Stimulated activated naive B cell treated with anti-CD40 and anti-IgM and Interleukin-4, amounts not matched to agents 10 μg/mL and 1 μg/mL and 100 μg/mL, for 72 hours (primary cell): ENCODE results near the gene GSX2.

ENCODE experiments used
- ATAC-seq, 2 donors: fragments of 150-1000 bp; cut with Tn5 transposase; replicated peaks; 2 replicates each; pipeline ENCODE4 v1.10.0; 2021; ENCODE audit warnings: moderate library complexity in 1 of 2
- DNase-seq: peaks from one replicate; pipeline ENCODE4 v3.0.0; 2021
- H3K27ac Mint-ChIP-seq: one replicate; pipeline ENCODE4 v1.8.0; 2022; ENCODE audit warnings: mild to moderate bottlenecking, mixed read lengths
- H3K27me3 Mint-ChIP-seq, 2 donors: one replicate each; pipeline ENCODE4 v1.8.0; 2022; ENCODE audit warnings: mixed read lengths in 2 of 2
- H3K36me3 Mint-ChIP-seq, 2 donors: one replicate each; pipeline ENCODE4 v1.8.0; 2022; ENCODE audit warnings: mixed read lengths in 2 of 2, mild to moderate bottlenecking in 1 of 2
- H3K4me1 Mint-ChIP-seq, 2 donors: one replicate each; pipeline ENCODE4 v1.8.0; 2022; ENCODE audit warnings: mixed read lengths in 2 of 2, mild to moderate bottlenecking in 1 of 2
- H3K4me3 Mint-ChIP-seq, 2 donors: one replicate each; pipeline ENCODE4 v1.8.0; 2022; ENCODE audit warnings: mild to moderate bottlenecking in 2 of 2, mixed read lengths in 2 of 2, moderate library complexity in 1 of 2
- H3K9me3 Mint-ChIP-seq, 2 donors: one replicate each; pipeline ENCODE4 v1.8.0; 2022; ENCODE audit warnings: mixed read lengths in 2 of 2, mild to moderate bottlenecking in 1 of 2

GSX2 gene

DNA sequence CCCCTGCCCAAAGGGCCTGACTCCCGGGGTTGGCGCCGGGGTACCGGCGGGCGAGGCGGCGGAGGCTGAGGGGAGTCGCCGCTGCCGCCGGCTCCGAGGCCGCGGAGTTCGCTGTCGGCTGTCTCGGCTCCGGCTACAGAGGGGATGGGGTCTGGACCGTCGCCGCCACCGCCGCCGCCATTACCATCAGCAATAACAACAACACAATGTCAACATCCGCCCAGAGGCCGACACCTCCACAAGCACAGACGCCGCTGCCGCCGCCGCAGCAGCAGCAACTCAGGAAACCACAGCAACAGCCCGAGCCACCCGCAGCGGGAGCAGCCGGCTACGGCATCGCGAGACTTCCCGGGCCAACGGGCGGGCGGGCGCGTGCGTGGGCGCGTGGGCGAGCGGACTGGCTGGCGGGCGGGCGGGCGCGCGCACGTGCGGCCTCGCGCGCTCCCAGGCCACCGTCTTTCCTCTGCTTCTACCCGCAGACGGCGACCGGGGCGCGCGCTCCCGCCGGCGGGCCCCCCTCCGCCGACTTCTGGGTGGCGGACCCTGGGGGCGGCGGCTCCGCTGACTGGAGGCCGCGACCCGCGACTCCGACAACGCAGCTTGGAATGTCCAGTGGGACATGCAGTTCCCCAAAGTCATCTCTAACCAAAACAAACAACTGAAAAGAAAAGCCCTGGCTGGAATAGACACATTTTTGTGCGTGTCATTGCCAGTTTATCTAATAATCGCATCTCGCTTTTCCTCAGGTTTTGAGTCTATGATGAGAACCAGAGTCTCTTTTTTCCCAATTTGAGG is 35.4 kb upstream of the GSX2 start, which contains the start of gene CHIC2:
TSS of gene CHIC2 (minus strand) at position 289 of the 795 bp plus-strand sequence. CDS start 305 bp downstream, outside the sequence.
- ATAC-seq = peak; percentile 94 to 95
- Mint-ChIP-seq H3K9me3 (no peaks in the 10 kb centered on the region), H3K4me1 (peaks cover 16 to 40% of the 10 kb centered on the region in 2 donors), H3K27me3 (no peaks in the 10 kb centered on the region), H3K4me3 (peak within 1 kb of the TSS; percentile 90 to 93), H3K36me3 (peaks cover 0 to 5% of the 10 kb centered on the region in 2 donors), H3K27ac (peak within 1 kb of the TSS; percentile 96)
- DNase-seq = peak; percentile 95

- Mint-ChIP-seq H3K4me3 (peak overlapping the region; percentile 90 to 93), H3K4me1 (peaks cover 12 to 34% of the 10 kb centered on the region in 2 donors), H3K36me3 (no peaks in the 10 kb centered on the region), H3K9me3 (no peaks in the 10 kb centered on the region), H3K27ac (peak overlapping the region; percentile 20), H3K27me3 (peaks cover 4 to 7% of the 10 kb centered on the region in 2 donors)
- no peak for DNase-seq
- no peak for ATAC-seq
Measured at GRCh38 chr4:54065282-54066087, 34.5 kb upstream of the GSX2 start.

DNA sequence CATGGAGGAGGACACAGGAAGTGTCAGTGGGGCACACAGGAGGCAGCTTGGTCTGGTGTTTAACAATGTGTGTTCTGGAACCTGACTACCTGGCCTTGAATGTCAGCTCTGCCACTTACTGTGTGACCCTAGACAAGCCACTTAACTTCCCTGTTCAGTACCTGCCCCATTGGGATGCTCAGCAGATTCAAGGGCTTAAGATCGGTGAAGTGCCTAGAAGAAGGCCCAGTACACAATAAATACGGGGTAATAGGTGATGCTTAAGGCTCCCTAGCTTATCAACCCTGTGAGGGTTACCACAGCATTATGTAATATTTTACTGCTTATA is 33.9 kb upstream of the GSX2 start:
- DNase-seq (no peak), ATAC-seq (no peak)
- H3K36me3 Mint-ChIP-seq = no peaks in the 10 kb centered on the region
- no peak overlapping the region for H3K27ac Mint-ChIP-seq
- H3K4me3 Mint-ChIP-seq = no peak overlapping the region
- no peaks in the 10 kb centered on the region for H3K9me3 Mint-ChIP-seq
- H3K4me1 Mint-ChIP-seq = peaks cover 12 to 34% of the 10 kb centered on the region in 2 donors
- H3K27me3 Mint-ChIP-seq = peaks cover 4 to 7% of the 10 kb centered on the region in 2 donors

- peaks cover 12 to 31% of the 10 kb centered on the region in 2 donors for H3K4me1 Mint-ChIP-seq
- ATAC-seq (no peak), DNase-seq (no peak)
- no peaks in the 10 kb centered on the region for H3K9me3 Mint-ChIP-seq
- peaks cover 4 to 7% of the 10 kb centered on the region in 2 donors for H3K27me3 Mint-ChIP-seq
- no peak overlapping the region for H3K4me3 Mint-ChIP-seq
- H3K36me3 Mint-ChIP-seq = no peaks in the 10 kb centered on the region
- H3K27ac Mint-ChIP-seq = no peak overlapping the region
Measured at GRCh38 chr4:54066718-54067129, 33.2 kb upstream of the GSX2 start.

- H3K4me1 Mint-ChIP-seq = peaks cover 12 to 27% of the 10 kb centered on the region in 2 donors
- H3K36me3 Mint-ChIP-seq = no peaks in the 10 kb centered on the region
- H3K9me3 Mint-ChIP-seq = no peaks in the 10 kb centered on the region
- H3K27ac Mint-ChIP-seq = no peak overlapping the region
- ATAC-seq (no peak), DNase-seq (no peak)
- H3K4me3 Mint-ChIP-seq = no peak overlapping the region
- H3K27me3 Mint-ChIP-seq = peaks cover 4 to 7% of the 10 kb centered on the region in 2 donors
Measured at GRCh38 chr4:54067166-54067565, 32.8 kb upstream of the GSX2 start.

DNA sequence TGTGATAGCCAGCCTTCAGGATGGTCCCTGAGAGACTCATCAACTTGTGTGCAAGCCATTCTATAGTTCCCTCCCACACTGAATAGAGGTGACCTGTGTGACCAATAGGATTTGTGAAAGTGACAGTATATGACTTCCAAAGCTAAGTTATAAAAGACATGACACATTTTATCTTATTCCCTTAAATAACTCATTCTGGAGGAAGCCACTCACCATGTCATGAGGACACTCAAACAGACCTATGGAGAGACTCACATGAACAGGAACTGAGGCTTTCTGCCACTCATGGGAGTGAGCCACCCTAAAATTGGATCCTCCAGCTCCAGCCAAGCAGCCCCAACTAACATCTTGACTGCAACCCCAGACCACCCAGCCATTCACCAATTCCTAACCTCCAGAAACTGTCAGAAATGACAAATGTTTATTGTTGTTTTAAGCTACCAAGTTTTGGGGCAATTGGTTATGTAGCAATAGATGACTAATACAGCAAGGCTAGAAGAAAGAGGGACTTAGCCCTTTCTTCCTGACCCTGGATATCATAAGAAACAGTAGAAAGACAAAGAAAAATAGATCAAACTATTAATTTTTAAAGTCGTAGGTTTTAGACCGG is 26.6 kb upstream of the GSX2 start:
- Mint-ChIP-seq H3K36me3 (no peaks in the 10 kb centered on the region), H3K4me1 (no peaks in the 10 kb centered on the region), H3K27ac (no peak overlapping the region), H3K9me3 (no peaks in the 10 kb centered on the region), H3K27me3 (peaks cover 10 to 14% of the 10 kb centered on the region in 2 donors), H3K4me3 (no peak overlapping the region)
- ATAC-seq (no peak), DNase-seq (no peak)

- Mint-ChIP-seq H3K27me3 (peaks cover 14% of the 10 kb centered on the region in 2 donors), H3K4me1 (no peaks in the 10 kb centered on the region), H3K36me3 (no peaks in the 10 kb centered on the region), H3K9me3 (no peaks in the 10 kb centered on the region), H3K27ac (no peak overlapping the region), H3K4me3 (no peak overlapping the region)
- DNase-seq (no peak), ATAC-seq (no peak)
Measured at GRCh38 chr4:54074381-54074780, 25.6 kb upstream of the GSX2 start.

DNA sequence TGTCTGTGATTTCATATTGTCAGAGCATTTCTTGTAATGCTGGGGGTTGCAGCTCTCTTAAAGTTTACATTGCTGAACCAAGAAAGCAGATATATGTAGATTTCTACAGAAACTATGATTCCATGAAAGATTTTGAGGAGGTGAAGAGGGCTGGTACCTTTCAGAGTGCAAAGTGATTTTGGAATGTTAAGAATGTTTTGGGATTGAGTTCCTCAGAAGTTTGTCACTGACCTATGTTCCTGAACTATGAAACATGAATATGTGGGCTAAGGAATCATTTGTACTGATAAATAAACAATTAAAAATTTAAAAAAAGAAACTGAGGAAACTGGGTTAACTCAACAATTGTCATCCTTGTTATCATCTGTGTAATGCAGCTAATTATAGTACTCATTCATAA is 23.3 kb upstream of the GSX2 start:
- no peak for DNase-seq
- H3K4me1 Mint-ChIP-seq = no peaks in the 10 kb centered on the region
- no peaks in the 10 kb centered on the region for H3K36me3 Mint-ChIP-seq

DNA sequence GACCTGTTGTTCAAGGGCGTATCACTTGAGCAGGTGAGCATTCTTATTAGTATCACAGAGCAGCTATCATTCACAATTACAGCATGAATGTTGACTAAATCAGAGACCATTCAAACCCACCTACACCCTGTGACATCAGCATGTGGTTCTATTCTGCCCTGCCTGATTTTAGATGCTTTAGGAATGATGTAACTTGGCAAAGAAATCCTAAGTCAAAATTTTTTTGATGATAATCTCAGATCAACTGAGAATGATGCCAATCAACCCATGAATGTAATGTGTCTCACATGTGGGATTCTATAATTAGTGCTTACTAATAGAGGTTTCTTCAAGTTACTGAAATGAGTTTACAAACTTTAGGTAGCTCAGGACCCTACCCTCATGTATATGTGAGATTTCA is 22.2 kb upstream of the GSX2 start:
- Mint-ChIP-seq H3K36me3 (no peaks in the 10 kb centered on the region), H3K9me3 (peaks cover 0 to 2% of the 10 kb centered on the region in 2 donors), H3K4me1 (no peaks in the 10 kb centered on the region), H3K27me3 (peaks cover 14% of the 10 kb centered on the region in 2 donors), H3K27ac (no peak overlapping the region), H3K4me3 (no peak overlapping the region)
- ATAC-seq (no peak), DNase-seq (no peak)

More for the DNA sequence above, 23.3 kb upstream of the GSX2 start:
- Mint-ChIP-seq H3K9me3 (peaks cover 0 to 2% of the 10 kb centered on the region in 2 donors), H3K27ac (no peak overlapping the region), H3K27me3 (peaks cover 14 to 17% of the 10 kb centered on the region in 2 donors), H3K4me3 (no peak overlapping the region)
- ATAC-seq = no peak

GRCh38 chr4:54082168-54082567 is 17.8 kb upstream of the GSX2 start:
- no peak overlapping the region for H3K27ac Mint-ChIP-seq
- DNase-seq = no peak
- H3K4me1 Mint-ChIP-seq = no peaks in the 10 kb centered on the region
- no peaks in the 10 kb centered on the region for H3K36me3 Mint-ChIP-seq
- ATAC-seq = no peak
- H3K27me3 Mint-ChIP-seq = peaks cover 26 to 35% of the 10 kb centered on the region in 2 donors
- no peak overlapping the region for H3K4me3 Mint-ChIP-seq
- H3K9me3 Mint-ChIP-seq = peaks cover 0 to 2% of the 10 kb centered on the region in 2 donors

DNA sequence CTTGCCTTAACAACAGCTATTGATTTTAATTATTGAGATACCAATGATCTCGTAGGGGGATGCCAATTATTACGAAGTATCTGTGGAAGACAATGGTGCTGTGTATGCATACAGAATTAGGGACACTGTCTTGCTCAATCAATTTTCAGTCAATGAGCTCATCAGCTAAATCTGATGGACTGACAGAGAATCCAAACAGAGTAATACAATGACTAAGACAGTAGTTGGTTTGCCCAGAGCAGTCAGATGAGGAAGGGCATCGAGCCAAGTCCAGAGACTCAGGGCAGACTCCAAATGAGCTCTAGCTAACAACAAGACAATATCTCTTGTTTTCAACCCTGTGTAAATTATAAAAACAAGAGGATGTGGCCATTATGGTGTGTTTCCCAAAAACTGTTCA is 14.7 kb upstream of the GSX2 start:
- DNase-seq = no peak
- ATAC-seq = no peak
- no peak overlapping the region for H3K4me3 Mint-ChIP-seq
- H3K9me3 Mint-ChIP-seq = peaks cover 0 to 3% of the 10 kb centered on the region in 2 donors
- H3K4me1 Mint-ChIP-seq = no peaks in the 10 kb centered on the region
- H3K27ac Mint-ChIP-seq = no peak overlapping the region
- peaks cover 24 to 38% of the 10 kb centered on the region in 2 donors for H3K27me3 Mint-ChIP-seq
- H3K36me3 Mint-ChIP-seq = no peaks in the 10 kb centered on the region

DNA sequence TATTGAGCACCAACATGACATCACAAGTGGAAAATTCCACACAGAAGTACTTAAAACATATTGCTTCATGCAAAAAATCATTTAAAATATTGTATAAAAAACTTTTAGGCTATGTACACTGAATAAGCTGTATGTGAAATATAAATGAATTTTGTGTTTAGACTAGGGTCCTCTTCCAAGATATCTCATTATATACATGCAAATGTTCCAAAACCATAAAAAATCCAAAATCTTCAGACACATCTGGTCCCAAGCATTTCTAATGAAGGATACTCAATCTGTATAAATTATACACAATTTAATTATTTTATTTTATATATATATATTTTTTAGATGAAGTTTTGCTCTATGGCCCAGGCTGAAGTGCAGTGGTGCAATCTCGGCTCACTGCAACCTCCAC is 10.1 kb upstream of the GSX2 start:
- DNase-seq (no peak), ATAC-seq (no peak)
- H3K27ac Mint-ChIP-seq = no peak overlapping the region
- peaks cover 0 to 3% of the 10 kb centered on the region in 2 donors for H3K36me3 Mint-ChIP-seq
- H3K27me3 Mint-ChIP-seq = peaks cover 41 to 71% of the 10 kb centered on the region in 2 donors
- peaks cover 0 to 6% of the 10 kb centered on the region in 2 donors for H3K9me3 Mint-ChIP-seq
- no peak overlapping the region for H3K4me3 Mint-ChIP-seq
- peaks cover 18 to 33% of the 10 kb centered on the region in 2 donors for H3K4me1 Mint-ChIP-seq

- ATAC-seq (no peak), DNase-seq (no peak)
- H3K4me3 Mint-ChIP-seq = no peak overlapping the region
- H3K9me3 Mint-ChIP-seq = peaks cover 0 to 6% of the 10 kb centered on the region in 2 donors
- peaks cover 46 to 76% of the 10 kb centered on the region in 2 donors for H3K27me3 Mint-ChIP-seq
- peaks cover 0 to 3% of the 10 kb centered on the region in 2 donors for H3K36me3 Mint-ChIP-seq
- H3K27ac Mint-ChIP-seq = no peak overlapping the region
- peaks cover 18 to 34% of the 10 kb centered on the region in 2 donors for H3K4me1 Mint-ChIP-seq
Measured at GRCh38 chr4:54090404-54090803, 9.6 kb upstream of the GSX2 start.
